Inflammatory macrophage treated with lipopolysaccharide for 1 hour (primary cell): Measurements from ENCODE around the gene KIF1B.
A peak's percentile ranks its signal among the peaks of the same experiment; 100 is the strongest.

Source experiments
- DNase-seq, 2 donors: peaks; one replicate each; pipeline ENCODE4 v3.0.0-alpha.2; 2020 to 2022

Gene KIF1B

DNA sequence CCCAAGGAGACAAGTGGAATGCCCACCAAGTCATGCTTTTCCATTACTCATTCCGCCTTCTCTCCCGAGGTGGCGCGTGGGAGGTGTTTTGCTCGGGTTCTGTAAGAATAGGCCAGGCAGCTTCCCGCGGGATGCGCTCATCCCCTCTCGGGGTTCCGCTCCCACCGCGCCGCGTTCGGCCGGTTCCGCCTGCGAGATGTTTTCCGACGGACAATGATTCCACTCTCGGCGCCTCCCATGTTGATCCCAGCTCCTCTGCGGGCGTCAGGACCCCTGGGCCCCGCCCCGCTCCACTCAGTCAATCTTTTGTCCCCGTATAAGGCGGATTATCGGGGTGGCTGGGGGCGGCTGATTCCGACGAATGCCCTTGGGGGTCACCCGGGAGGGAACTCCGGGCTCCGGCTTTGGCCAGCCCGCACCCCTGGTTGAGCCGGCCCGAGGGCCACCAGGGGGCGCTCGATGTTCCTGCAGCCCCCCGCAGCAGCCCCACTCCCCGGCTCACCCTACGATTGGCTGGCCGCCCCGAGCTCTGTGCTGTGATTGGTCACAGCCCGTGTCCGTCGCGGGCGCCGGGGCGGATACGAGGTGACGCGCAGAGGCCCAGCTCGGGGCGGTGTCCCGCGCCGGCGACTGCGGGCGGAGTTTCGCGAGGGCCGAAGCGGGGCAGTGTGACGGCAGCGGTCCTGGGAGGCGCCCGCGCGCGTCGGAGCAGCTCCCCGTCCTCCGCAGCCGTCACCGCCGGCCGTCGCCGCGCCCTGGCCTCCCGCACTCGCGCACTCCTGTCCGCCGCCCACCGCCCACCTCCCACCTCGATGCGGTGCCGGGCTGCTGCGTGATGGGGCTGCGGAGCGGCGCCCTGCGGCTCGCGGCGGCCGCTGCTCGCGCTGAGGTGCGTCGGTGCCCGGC is at the start of gene KIF1B:
Gene KIF1B (plus strand): TSS at position 666 of the 906 bp plus-strand sequence. CDS start 21,759 bp downstream, outside the sequence.
- peak; percentile 98 to 100 for DNase-seq

DNA sequence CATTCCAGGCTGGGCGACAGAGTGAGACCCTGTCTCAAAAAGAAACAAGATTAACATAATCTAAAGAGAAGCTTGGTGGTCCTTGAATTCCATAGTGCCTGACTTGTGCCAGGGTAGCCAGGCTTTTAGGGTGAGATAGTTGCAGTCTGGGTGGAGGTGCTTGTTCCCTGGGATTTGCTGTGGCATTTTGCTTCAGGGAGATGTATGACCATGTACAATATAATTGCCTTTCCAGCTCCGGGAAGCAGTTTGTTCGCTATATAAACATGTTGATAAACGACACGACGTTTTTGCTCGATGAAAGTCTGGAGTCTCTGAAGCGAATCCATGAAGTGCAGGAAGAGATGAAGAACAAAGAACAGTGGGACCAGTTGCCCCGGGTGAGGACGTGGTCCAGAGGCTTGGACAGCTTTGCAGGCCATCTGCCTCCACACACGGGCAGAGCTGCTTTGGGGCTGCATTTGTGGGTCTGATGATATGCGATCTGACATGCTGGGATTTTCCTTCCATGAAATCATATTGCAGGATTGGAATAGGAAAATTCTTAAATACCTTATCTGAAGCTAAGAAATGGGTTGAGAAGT is 49.4 kb upstream of the KIF1B start:
- no peak for DNase-seq

GRCh38 chr1:10161541-10162290 is 48.7 kb upstream of the KIF1B start:
- DNase-seq, result no peak

- DNase-seq, result no peak
These were observed 41.4 kb upstream of the KIF1B start for GRCh38 chr1:10168912-10169514.

GRCh38 chr1:10170239-10170574 is 40.2 kb upstream of the KIF1B start:
- no peak for DNase-seq

- DNase-seq, result no peak
These were observed 39.1 kb upstream of the KIF1B start for GRCh38 chr1:10171105-10171767.

DNA sequence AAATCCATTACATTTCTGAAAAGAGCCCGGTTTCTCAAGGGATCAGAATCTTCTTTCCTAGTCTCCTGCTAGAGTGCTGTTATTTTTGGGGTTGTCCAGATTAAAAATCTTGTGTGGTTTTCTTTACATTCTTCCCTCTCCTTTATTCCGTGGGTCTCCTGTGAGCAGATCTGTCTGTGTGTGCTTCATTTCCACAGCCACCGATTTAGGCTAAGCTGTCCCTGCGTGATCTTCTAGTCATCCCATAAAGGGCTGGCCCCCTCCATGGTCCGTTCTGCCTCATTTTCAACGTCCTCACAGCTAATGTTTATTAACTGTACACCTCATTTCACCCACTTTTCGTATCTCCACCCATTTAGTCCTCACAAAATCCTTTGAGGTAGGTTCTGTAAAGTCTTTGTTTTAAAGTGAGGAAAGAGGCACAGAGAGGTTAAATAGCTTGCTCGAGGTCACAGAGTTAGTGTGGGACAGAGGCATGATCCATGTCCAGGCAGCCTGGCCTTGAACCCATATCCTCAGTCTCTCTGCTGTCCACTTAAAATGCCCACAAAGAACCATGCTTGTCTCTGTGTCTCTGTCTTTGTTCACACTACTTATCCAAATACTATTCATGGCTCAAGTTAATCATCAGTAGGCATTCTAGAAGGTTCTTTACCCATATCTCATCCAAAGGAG is 38.2 kb upstream of the KIF1B start:
- no peak for DNase-seq

GRCh38 chr1:10173582-10173981 is 36.8 kb upstream of the KIF1B start:
- DNase-seq, result no peak

GRCh38 chr1:10177876-10178275 is 32.5 kb upstream of the KIF1B start:
- DNase-seq, result no peak

DNA sequence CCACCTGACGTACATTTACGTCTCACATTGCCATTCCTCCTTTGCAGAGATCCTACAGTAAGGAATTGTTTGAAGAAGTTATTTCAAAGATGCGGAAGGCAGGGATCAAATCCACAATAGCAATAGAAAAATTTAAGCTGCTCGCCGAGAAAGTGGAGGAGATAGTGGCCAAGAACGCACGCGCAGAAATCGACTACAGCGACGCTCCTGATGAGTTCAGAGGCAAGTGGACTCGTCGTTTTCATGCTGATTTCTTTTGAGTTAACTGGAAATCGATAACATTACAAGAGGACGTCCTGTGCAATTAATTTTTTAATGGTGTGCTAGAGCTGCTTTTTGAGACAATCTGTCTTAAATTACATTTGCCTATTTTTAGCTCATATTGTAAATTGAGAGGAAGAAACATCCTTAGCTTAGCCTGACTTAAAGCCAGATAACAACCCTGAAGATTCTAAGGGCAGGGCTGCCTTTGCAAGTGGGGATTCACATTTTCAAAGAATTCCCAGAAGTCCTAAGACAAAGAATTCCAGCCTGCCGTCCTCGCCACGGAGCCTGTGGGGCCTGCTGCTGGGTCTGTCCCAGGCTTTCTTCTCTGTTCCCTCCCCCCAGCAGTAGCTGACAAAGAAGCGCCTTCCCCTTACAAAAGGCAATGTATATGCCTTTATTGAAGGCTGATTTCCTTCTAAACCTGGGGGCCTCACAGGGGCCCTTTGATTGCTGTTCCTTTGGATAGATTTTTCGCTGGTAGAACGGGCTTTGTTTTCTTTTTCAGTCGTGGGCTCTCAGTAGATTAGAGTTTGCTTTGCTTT is 31.6 kb upstream of the KIF1B start:
- DNase-seq, result no peak

DNA sequence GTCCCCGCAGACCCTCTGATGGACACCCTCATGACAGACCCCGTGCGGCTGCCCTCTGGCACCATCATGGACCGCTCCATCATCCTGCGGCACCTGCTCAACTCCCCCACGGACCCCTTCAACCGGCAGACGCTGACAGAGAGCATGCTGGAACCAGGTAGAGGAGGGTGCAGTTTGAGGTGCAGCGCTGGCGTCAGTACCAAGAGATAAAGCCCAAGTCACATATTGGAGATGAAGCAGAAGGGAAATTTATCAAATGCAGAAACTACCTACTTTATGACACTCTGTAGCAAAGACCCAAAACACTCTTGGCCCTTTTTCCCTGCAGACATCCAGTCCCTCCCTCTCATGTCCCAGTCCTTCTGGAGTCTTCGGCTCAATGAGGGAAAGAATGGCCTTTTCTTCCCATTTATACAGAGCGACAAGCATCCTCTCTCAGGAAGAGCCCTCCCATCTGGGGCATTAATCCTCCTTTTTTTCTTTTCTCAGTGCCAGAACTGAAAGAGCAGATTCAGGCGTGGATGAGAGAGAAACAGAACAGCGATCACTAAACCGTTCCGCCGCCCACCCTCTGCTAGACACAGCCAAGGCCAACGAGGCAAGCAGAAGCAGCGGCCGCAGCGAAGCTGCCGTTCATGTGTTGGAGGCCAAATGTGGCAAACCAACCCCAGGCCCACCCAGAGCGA is 30.8 kb upstream of the KIF1B start:
- no peak for DNase-seq

- no peak for DNase-seq
These were observed 29.2 kb upstream of the KIF1B start for GRCh38 chr1:10181154-10181553.

- no peak for DNase-seq
These were observed 24.6 kb upstream of the KIF1B start for GRCh38 chr1:10185759-10186158.

DNA sequence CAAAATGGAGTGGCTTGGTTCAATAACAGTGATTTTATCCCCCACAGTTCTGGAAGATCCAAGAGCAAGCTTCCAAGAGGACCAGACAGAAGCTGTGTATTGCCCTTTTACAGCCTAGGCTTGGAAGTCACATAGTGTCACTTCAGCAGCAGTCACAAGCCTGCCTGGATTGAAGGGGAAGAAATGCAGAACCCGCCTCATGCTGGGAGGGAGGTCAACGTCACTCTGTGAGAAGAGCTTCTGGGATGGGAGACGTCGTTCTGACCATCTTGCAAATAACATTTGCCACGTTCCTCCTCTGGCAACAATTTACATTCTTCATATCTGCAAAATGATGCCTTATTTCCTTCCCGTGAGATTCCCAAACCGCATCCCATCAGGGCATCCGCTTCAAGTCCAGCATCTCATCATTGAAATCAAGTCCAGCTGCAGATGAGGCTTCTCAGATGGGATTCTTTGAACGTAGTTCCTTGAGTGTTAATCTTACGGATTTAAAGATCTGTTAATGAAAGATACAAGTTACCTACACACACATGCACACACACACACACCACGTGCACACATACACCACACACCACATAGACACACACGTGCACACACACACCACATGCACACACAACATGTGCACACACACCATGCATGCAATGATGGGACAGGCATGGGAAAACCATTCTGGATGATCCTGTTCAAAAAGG is 23.9 kb upstream of the KIF1B start:
- DNase-seq, result no peak

GRCh38 chr1:10187026-10187334 is 23.4 kb upstream of the KIF1B start:
- DNase-seq, result no peak

DNA sequence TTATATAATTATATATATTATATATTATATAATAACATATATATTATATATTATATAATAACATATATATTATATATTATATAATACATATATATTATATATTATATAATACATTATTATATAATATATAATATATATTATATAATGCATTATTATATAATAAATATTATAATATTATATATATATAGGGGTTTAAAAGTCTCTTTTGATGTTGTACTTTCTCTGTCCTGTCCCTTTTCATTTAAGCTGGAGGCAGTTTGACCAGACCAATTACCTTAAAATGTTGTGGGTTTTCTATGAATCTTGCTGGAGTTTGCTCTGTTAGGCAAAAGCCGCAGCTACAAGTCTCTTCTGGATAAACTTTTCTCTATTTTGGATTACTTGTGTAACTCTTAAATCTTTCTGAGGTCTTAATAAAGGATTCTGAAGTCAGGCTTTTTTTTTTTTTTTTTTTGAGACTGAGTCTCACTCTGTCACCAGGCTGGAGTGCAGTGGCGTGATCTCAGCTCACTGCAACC is 22.2 kb upstream of the KIF1B start:
- no peak for DNase-seq

GRCh38 chr1:10189659-10190058 is 20.7 kb upstream of the KIF1B start:
- DNase-seq, result no peak

DNA sequence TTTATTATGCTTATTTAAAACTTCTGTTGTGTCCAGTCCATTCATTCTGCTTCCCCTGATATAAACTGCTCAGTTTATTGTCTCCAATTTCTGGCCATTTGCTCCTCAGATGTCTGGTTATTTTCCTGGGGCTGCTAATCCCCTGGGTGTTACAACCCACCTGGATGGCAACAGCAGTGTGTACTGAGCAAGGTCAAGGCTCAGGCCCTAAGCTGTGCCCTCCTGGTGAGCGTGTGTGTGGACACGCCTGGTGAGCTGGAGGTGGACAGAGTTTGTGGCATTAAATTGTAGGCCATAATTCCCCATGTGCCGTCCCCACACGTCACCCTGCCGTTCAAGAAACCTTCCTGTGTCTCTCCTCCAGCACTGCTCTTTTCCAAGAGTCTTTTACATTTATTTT is 18.1 kb upstream of the KIF1B start:
- DNase-seq, result no peak

GRCh38 chr1:10193288-10193687 is 17.1 kb upstream of the KIF1B start:
- no peak for DNase-seq

- DNase-seq, result no peak
These were observed 14.8 kb upstream of the KIF1B start for GRCh38 chr1:10195570-10195969.
